HG03575 (cell line): ENCODE measurements around the gene BMP5.

Experiments used
- ATAC-seq: cut with Tn5 transposase; IDR thresholded peaks from one replicate; pipeline ENCODE4 v1.9.1; 2021; ENCODE audit not compliant: unreplicated experiment, insufficient number of reproducible peaks, low FRiP score; ENCODE audit errors: extremely low read depth

The BMP5 gene

DNA sequence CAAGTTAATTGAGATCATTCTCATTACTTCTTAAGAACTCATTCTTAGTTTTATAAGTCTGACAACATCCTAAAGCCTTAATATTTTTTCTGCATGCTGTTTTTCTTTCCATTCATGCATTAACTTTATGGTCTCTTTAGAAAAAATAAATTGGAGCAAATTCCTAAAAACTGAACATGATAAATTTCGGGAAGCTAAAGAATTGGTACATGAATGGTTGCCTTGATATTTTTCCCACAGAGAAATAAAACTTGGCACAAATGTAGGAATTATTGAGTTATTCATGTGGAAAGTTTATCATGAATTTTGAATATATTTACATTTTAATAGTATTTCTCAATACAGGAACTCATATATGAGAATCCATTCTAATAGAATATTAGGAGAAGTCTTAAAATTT is 115.9 kb downstream of the BMP5 start:
- no peak for ATAC-seq

DNA sequence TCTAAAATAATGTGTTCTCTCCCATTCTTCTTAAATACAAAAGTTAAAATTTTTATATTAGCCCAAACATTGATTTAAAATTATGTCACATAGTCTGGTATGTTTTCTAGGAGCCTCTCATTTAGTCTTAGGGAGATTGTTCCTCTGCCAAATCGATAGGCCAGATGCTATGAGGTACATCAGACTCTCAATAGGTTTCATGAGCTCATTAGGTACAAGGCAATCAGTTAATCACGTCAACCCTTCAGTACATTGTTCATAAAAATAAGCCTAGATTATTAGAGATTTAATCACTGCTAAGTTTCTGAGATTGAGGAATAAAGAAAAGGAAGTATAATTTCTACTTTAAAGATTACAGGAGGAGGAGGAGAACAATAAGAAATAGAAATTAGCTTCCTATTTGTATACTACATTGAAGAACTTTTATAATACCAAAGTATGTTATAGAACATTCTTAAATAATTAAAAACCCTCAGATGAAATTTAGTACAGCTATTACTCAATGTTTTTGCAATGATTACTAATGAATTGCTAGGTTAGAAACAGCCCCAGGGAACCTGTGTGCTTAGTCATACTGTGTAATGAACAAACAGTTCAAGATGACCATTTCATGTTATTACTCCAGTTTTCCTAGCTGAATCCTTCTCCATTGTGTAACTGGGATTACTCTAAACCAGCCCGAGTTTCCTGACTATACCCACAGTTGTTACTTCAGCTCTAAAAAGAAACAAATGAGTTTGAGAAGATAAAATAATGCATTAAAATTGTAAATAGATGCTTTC is 117.0 kb downstream of the BMP5 start:
- no peak for ATAC-seq

DNA sequence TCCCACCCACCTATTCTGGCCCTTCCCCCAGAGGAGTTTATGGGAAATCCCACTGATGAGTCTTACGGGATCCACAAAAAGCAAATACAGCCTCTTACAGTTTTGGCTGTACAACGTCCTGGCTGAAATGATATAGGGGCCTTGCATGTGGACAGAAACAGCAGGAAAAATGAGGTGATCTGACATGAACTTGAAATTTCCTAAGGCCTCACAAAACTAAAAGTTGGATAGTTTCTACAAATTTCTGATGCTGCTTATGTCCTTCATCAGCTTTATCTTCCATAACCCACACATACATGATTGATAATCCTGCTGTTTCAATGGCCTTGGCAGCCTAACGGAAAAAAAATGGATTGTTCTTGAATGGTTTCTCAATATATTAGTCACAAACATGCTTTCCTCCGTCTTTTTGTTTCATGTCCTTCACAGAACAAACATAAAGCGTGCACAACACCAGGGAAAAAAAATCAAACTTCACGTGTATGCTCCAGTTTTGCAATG is 118.8 kb downstream of the BMP5 start:
- ATAC-seq, result no peak

DNA sequence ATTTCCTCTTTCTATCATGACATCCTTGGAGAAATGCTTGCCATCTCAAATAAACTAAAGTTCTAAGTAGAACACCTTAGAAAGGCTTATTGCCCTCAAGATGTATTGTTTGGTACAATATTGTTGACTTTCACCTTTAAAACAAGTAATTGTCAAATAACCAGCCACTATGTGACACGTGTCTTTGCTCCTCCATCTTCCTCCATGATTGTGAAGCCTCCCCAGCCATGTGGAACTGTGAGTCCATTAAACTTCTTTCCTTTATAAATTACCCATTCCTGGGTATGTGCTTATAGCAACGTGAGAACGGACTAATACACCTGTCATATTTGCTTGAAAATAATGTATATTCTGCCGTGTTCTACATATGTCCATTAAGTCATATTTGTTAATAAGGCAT is 126.5 kb downstream of the BMP5 start:
- ATAC-seq, result no peak

DNA sequence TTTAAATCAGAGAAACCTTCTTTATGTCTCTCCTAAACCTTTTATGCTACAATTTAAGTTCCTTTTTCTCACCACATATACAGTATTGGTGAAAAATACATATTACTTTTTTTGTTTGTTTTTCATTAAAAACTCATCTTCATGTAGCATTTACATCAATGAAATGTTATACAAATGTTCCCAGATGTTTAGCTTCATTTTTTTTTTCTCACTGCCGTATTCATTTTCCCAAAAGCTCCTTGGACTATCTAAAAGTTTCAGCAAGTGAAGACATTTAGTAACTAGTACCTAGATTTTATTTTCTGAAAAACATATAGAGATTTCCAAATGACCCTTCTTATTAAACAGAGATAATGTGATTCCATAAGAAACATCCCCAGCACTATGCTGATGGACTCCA is 128.9 kb downstream of the BMP5 start:
- ATAC-seq, result no peak

DNA sequence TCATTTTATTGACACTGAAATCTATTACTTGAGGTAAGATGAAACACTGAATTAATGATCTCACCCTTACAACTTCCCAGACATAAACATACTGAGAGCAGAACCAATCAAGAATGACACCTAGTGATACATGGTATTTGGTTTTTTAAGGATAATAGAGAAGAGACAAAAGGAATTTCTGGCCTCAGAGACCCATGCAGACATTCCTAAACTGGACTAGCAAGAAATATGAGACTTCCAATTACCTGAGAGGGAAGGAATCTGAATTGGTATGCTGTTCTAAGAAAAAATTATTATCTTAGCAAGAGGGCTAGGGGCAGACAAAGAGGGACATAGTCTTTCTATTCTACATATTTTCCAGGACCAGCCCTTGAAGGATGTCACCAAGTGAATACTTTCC is 141.1 kb downstream of the BMP5 start:
- ATAC-seq, result no peak

DNA sequence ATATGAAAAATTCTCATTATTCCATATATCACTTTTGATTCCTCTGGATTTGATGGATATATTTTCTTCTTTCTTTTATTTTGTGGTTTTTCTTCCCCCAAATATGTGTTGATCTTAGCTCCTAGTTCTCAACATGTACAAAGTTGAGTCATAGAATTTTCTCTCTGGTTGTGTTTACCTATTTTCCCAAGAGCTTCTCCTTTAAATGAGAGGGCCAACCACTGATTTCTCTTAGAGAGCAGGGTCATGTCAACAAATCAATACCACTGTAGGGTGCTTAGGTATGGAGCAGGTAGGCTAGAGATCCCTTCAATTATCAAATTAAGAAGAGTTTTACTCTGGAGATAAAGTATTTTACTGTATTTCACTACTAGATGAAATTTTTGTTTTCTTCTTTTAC is 145.7 kb downstream of the BMP5 start:
- ATAC-seq, result no peak

DNA sequence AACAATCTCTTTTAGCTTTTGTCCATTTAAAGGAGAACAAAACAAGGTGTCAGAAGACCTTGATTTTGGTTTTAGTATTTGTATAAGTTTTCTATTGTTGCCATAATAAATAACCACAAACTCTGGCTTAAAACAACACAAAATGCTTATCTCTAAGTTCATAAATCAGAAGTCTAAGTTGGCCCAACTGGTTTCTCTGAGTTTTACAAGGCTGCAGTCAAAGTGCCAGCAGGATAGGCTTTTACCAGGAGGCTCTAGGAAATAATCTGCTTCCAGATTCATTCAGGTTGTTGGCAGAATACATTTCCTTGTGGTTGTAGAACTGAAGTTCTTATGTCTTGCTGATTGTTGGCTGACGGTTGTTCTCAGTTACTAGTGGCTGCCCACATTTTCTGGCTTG is 149.2 kb downstream of the BMP5 start:
- ATAC-seq, result no peak

DNA sequence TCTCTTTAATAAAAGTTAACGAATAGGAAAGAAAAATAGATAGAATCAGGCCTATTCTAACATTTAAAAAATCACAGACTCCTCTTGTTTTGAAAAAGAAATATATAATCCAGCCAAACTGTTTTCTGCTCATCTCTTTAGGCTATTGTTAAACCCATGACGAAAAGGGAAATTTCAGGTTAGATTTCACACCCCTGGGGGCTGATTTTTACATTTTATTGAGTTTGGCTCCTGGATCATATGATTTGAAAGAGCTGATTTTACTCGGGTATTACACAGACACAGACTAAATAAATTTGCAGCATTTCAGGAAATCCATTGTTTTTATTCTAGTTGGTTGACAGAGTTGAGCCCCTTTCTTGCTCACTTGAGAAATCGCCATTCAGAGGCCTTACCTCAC is 160.6 kb downstream of the BMP5 start:
- no peak for ATAC-seq

DNA sequence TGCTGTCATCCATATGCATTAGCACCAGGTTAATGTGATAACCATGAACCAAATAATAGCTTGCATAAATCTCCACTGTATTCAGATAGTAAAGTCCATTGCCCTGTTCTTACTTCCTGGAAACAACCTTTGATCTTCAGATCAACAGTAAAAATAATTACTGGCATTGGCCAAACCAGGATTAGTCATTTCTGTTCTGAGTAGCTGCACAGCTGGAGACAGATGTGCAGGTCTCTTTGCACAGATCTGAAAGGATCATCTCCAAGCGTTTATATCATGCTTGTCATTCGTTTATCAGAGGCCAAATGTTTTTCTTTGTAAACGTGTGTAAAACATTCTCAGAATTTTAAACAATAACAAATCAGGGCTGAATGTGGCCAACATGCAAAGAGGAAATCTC is 162.0 kb downstream of the BMP5 start:
- ATAC-seq, result no peak

DNA sequence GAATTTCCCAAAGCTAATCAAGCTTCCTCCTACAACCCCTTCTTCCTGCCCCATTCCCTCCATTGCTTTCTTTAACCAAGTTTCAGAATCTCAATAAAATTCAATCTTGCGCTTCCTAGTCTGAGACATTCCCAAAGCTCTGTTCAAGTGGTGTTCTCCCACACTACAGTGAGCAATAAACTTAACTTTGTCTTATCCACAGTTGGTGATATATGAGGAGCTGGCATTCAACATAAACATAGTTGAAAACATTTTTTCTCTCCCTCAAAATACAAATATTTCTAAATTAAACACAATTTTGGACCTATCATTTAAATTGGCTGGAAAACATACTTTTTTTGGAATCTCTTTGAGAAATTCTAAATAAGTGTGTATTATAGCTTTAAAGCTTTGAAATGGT is 166.7 kb downstream of the BMP5 start:
- no peak for ATAC-seq

DNA sequence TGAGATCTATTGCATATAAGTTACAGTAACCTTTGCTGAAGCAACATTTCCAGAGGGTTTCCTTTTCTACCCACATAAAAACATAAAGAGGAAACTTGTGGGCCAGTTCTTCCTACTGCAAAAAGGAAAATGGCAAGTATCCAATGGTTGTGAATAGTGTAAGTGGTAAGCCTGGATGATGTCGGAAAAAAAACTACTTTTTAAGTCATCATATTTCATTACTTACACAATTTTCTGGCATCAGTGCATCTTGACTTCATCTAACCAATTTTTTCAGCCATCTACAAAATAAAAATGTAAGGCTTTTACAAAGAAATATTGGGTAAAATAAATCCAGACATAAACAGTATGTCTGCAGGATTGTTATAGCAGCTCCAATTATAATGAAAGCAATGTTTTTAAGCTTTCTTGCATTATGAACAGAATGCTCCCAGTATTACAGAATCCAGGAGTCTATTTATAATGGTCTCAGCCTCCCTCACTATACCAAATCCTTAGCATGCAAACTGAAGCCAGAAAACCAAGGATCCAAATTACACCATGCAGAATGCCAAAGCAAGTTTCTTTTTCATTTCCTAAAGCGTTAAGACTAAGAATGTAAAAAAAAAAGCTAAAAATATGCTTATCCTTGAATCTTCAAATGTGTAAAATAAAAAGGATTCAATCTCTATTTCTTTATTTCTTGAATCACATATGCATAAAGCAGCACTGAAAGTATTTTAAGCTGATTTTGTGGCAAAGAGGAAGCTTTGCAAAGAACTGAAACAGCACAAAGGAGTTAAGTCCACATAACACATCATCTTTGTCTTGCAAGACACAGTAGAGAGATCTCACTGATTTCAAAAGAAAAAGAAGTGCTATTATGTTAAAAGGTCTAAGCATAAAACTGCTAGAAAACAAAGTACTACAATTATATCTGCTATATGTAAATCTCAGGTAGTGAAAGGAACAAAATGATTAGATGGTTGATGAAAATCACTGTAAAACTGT is 169.6 kb downstream of the BMP5 start:
- ATAC-seq, result no peak

DNA sequence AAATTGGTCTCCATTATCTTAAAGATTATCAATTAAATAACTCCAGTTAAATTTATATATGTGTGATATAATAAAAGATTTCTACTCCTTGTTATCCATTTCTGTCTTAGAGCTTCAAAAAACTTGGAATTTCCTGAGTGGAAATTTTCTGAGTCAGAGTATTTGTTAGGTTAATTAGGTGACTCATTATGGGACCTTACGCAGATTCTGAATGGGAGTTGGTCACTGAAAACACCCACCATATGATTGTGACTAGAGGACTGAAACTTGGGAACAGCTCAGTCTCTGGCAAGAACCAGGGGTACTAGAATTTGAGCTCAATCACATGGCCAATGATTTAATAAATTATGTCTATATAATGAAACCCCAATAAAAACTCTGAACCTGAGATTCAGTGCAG is 171.0 kb downstream of the BMP5 start:
- no peak for ATAC-seq
